Trophoblast cell (in vitro differentiated cells and primary cell): ENCODE measurements around the gene RAP2A.

Experiments used
- DNase-seq, 2 donors: peaks; one replicate each; pipeline ENCODE4 v3.0.0-alpha.2; 2016
- H2AFZ ChIP-seq: 2 replicates; pipeline ENCODE4 v1.6.1; 2013; ENCODE audit warnings: low read length, moderate library complexity, mild to moderate bottlenecking; ENCODE audit not compliant: insufficient read depth, poor library complexity
- H2AK5ac ChIP-seq: 2 replicates; pipeline ENCODE4 v1.6.1; 2013; ENCODE audit warnings: mild to moderate bottlenecking, low read length
- H2BK120ac ChIP-seq: 2 replicates; pipeline ENCODE4 v1.6.1; 2013; ENCODE audit warnings: low read length, mild to moderate bottlenecking, moderate library complexity; ENCODE audit not compliant: insufficient read depth, poor library complexity
- H2BK12ac ChIP-seq: 2 replicates; pipeline ENCODE4 v1.6.1; 2013; ENCODE audit warnings: mild to moderate bottlenecking, low read length, moderate library complexity
- H2BK5ac ChIP-seq: 2 replicates; pipeline ENCODE4 v1.6.1; 2013; ENCODE audit warnings: low read length, low read depth, moderate library complexity, mild to moderate bottlenecking; ENCODE audit not compliant: poor library complexity
- H3K14ac ChIP-seq: 2 replicates; pipeline ENCODE4 v1.6.1; 2013; ENCODE audit warnings: mild to moderate bottlenecking, low read length
- H3K18ac ChIP-seq: 2 replicates; pipeline ENCODE4 v1.6.1; 2013; ENCODE audit warnings: mild to moderate bottlenecking, low read length
- H3K23ac ChIP-seq: 2 replicates; pipeline ENCODE4 v1.6.1; 2013; ENCODE audit warnings: low read length
- H3K27ac ChIP-seq: 2 replicates; pipeline ENCODE4 v1.5.1; 2013; ENCODE audit warnings: low read depth, mild to moderate bottlenecking, inconsistent platforms, low read length, moderate library complexity
- H3K27me3 ChIP-seq: 2 replicates; pipeline ENCODE4 v1.6.1; 2013; ENCODE audit warnings: inconsistent platforms, mild to moderate bottlenecking, low read length, moderate library complexity; ENCODE audit not compliant: insufficient read depth
- H3K36me3 ChIP-seq, 2 experiments: 1 replicate in 1 of 2; 2 replicates in 1 of 2; pipeline ENCODE4 v1.6.1; 2013; ENCODE audit warnings: low read length in 2 of 2, mild to moderate bottlenecking in 2 of 2, moderate library complexity in 1 of 2; ENCODE audit not compliant: insufficient read depth in 2 of 2, control insufficient read depth in 1 of 2
- H3K4ac ChIP-seq: 2 replicates; pipeline ENCODE4 v1.6.1; 2013; ENCODE audit warnings: low read depth, mild to moderate bottlenecking, low read length, moderate library complexity
- H3K4me1 ChIP-seq, 2 experiments: 1 replicate in 1 of 2; 2 replicates in 1 of 2; pipeline ENCODE4 v1.6.1; 2013; ENCODE audit warnings: low read length in 2 of 2, mild to moderate bottlenecking in 2 of 2, moderate library complexity in 1 of 2; ENCODE audit not compliant: insufficient read depth in 2 of 2, control insufficient read depth in 1 of 2
- H3K4me2 ChIP-seq: 2 replicates; pipeline ENCODE4 v1.6.1; 2013; ENCODE audit warnings: inconsistent platforms, mild to moderate bottlenecking, low read length, moderate library complexity
- H3K4me3 ChIP-seq: 2 replicates; pipeline ENCODE4 v1.5.1; 2013; ENCODE audit warnings: mild to moderate bottlenecking, low read depth, low read length, inconsistent platforms
- H3K79me1 ChIP-seq: one replicate; pipeline ENCODE4 v1.6.1; 2013; ENCODE audit warnings: low read length
- H3K79me2 ChIP-seq: 2 replicates; pipeline ENCODE4 v1.6.1; 2013; ENCODE audit warnings: low read length, mild to moderate bottlenecking; ENCODE audit not compliant: control insufficient read depth, insufficient read depth, poor library complexity
- H3K9ac ChIP-seq: 2 replicates; pipeline ENCODE4 v1.6.1; 2013; ENCODE audit warnings: mild to moderate bottlenecking, low read length
- H3K9me3 ChIP-seq: 2 replicates; pipeline ENCODE4 v1.6.1; 2013; ENCODE audit warnings: low read depth, mild to moderate bottlenecking, control low read depth, inconsistent platforms, low read length; ENCODE audit not compliant: insufficient read depth
- H4K12ac ChIP-seq: 2 replicates; pipeline ENCODE4 v1.6.1; 2013; ENCODE audit warnings: low read depth, mild to moderate bottlenecking, low read length, moderate library complexity
- H4K8ac ChIP-seq: 2 replicates; pipeline ENCODE4 v1.6.1; 2013; ENCODE audit warnings: low read depth, mild to moderate bottlenecking, low read length, moderate library complexity
- H4K91ac ChIP-seq: one replicate; pipeline ENCODE4 v1.6.1; 2013; ENCODE audit warnings: low read depth, mild to moderate bottlenecking, low read length, moderate library complexity
- whole genome bisulfite sequencing: extraction: QIAGEN DNeasy Blood & Tissue Kit; methylation state at CpG from one replicate; pipeline ENCODE4 v1.1.7; 2013; ENCODE audit warnings: missing lambda C conversion rate; ENCODE audit not compliant: insufficient read length, insufficient coverage; ENCODE audit errors: extremely low coverage; 5-methylcytosine and 5-hydroxymethylcytosine counted together

RAP2A gene

GRCh38 chr13:97397267-97397666 is 36.7 kb upstream of the RAP2A start:
- no peaks in the 10 kb centered on the region for H3K27me3 ChIP-seq
- H3K14ac ChIP-seq: no peak overlapping the region
- H3K79me2 ChIP-seq: peaks cover 2% of the 10 kb centered on the region
- no peak overlapping the region for H3K4me2 ChIP-seq
- no CpG with 5 or more reads among the region's 10 CpGs for WGBS
- no peak overlapping the region for H2BK5ac ChIP-seq
- H3K79me1 ChIP-seq: no peaks in the 10 kb centered on the region
- H2AK5ac ChIP-seq: no peak overlapping the region
- H4K12ac ChIP-seq: no peak overlapping the region
- H3K9me3 ChIP-seq: no peaks in the 10 kb centered on the region
- H4K91ac ChIP-seq: no peak overlapping the region
- no peak overlapping the region for H3K9ac ChIP-seq
- no peak overlapping the region for H4K8ac ChIP-seq
- H3K23ac ChIP-seq: no peak overlapping the region
- no peak for DNase-seq
- no peak overlapping the region for H2BK120ac ChIP-seq
- peaks cover 0 to 2% of the 10 kb centered on the region in 2 experiments for H3K36me3 ChIP-seq
- H3K4ac ChIP-seq: no peak overlapping the region
- no peak overlapping the region for H2AFZ ChIP-seq
- H3K27ac ChIP-seq: no peak overlapping the region
- no peaks in the 10 kb centered on the region for H3K4me1 ChIP-seq
- no peak overlapping the region for H3K18ac ChIP-seq
- no peak overlapping the region for H2BK12ac ChIP-seq
- H3K4me3 ChIP-seq: no peak overlapping the region

GRCh38 chr13:97401421-97401820 is 32.5 kb upstream of the RAP2A start:
- Histone ChIP-seq H4K91ac (no peak overlapping the region), H2BK120ac (no peak overlapping the region), H3K9ac (no peak overlapping the region), H4K12ac (no peak overlapping the region), H3K4me2 (no peak overlapping the region), H2AK5ac (no peak overlapping the region), H3K79me2 (no peaks in the 10 kb centered on the region), H3K4me1 (no peaks in the 10 kb centered on the region), H3K79me1 (no peaks in the 10 kb centered on the region), H3K4me3 (no peak overlapping the region), H3K36me3 (no peaks in the 10 kb centered on the region), H4K8ac (no peak overlapping the region), H3K9me3 (no peaks in the 10 kb centered on the region), H3K18ac (no peak overlapping the region), H3K27me3 (no peaks in the 10 kb centered on the region), H2AFZ (no peak overlapping the region), H3K14ac (no peak overlapping the region), H3K27ac (no peak overlapping the region), H3K4ac (no peak overlapping the region), H2BK12ac (no peak overlapping the region), H3K23ac (no peak overlapping the region), H2BK5ac (no peak overlapping the region)
- DNase-seq: peak; percentile 59 to 90
- WGBS: no CpG with 5 or more reads among the region's 3 CpGs

GRCh38 chr13:97403893-97404750 is 29.8 kb upstream of the RAP2A start:
- Histone ChIP-seq H3K79me2 (no peaks in the 10 kb centered on the region), H3K18ac (no peak overlapping the region)
- no CpG with 5 or more reads among the region's 3 CpGs for WGBS

GRCh38 chr13:97407540-97407939 is 26.4 kb upstream of the RAP2A start:
- Histone ChIP-seq H4K12ac (no peak overlapping the region), H3K4ac (no peak overlapping the region), H3K23ac (no peak overlapping the region)

More at GRCh38 chr13:97403893-97404750, 29.8 kb upstream of the RAP2A start:
- Histone ChIP-seq H3K27me3 (no peaks in the 10 kb centered on the region), H3K36me3 (no peaks in the 10 kb centered on the region), H2AFZ (no peak overlapping the region), H3K27ac (no peak overlapping the region), H2BK12ac (no peak overlapping the region), H3K4ac (no peak overlapping the region), H3K79me1 (no peaks in the 10 kb centered on the region), H3K4me2 (no peak overlapping the region), H3K4me1 (no peaks in the 10 kb centered on the region), H3K14ac (no peak overlapping the region), H4K12ac (no peak overlapping the region), H3K9ac (no peak overlapping the region), H4K8ac (no peak overlapping the region), H3K4me3 (no peak overlapping the region), H2BK120ac (no peak overlapping the region), H2AK5ac (no peak overlapping the region), H3K9me3 (no peaks in the 10 kb centered on the region), H4K91ac (no peak overlapping the region), H2BK5ac (no peak overlapping the region), H3K23ac (no peak overlapping the region)
- no peak for DNase-seq

More at GRCh38 chr13:97407540-97407939, 26.4 kb upstream of the RAP2A start:
- H3K18ac ChIP-seq: no peak overlapping the region
- H2AK5ac ChIP-seq: no peak overlapping the region
- no peak overlapping the region for H3K27ac ChIP-seq
- no peaks in the 10 kb centered on the region for H3K9me3 ChIP-seq
- WGBS: no CpG with 5 or more reads among the region's 2 CpGs
- no peaks in the 10 kb centered on the region for H3K79me2 ChIP-seq
- H2AFZ ChIP-seq: no peak overlapping the region
- no peak overlapping the region for H2BK120ac ChIP-seq
- H3K9ac ChIP-seq: no peak overlapping the region
- no peak overlapping the region for H3K14ac ChIP-seq
- no peak overlapping the region for H2BK12ac ChIP-seq
- no peak for DNase-seq
- no peak overlapping the region for H4K91ac ChIP-seq
- no peaks in the 10 kb centered on the region for H3K79me1 ChIP-seq
- no peaks in the 10 kb centered on the region for H3K27me3 ChIP-seq
- no peak overlapping the region for H3K4me3 ChIP-seq
- no peaks in the 10 kb centered on the region for H3K4me1 ChIP-seq
- no peak overlapping the region for H3K4me2 ChIP-seq
- H4K8ac ChIP-seq: no peak overlapping the region
- no peaks in the 10 kb centered on the region for H3K36me3 ChIP-seq
- H2BK5ac ChIP-seq: no peak overlapping the region
